ENCODE results near the gene BCAS3.
"Not testable (repeated sequence)": the region's sequence is repeated elsewhere in the genome, so short reads cannot be mapped to it uniquely, and the experiment has no call there.

BCAS3 gene

DNA sequence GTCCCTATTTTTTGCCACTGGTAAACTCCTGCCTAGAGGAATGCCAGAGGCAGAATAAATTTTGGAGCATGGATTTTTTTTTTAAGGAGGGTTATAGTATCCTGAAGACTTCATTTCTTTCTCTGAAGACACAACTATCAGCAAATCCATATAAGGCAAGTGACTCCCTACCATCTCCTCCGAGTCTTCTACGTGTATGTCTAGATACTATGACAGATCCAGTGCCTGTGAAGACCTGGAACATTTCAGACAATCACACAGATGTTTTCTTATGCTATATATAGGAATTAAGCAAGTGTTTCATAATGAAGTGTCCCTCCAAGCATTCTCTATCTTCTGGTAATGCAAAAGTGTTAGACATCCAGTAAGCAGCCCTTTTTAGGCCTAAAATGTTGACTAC, 466.5 kb downstream of the BCAS3 start:
- TF ChIP-seq, protein P1, sequence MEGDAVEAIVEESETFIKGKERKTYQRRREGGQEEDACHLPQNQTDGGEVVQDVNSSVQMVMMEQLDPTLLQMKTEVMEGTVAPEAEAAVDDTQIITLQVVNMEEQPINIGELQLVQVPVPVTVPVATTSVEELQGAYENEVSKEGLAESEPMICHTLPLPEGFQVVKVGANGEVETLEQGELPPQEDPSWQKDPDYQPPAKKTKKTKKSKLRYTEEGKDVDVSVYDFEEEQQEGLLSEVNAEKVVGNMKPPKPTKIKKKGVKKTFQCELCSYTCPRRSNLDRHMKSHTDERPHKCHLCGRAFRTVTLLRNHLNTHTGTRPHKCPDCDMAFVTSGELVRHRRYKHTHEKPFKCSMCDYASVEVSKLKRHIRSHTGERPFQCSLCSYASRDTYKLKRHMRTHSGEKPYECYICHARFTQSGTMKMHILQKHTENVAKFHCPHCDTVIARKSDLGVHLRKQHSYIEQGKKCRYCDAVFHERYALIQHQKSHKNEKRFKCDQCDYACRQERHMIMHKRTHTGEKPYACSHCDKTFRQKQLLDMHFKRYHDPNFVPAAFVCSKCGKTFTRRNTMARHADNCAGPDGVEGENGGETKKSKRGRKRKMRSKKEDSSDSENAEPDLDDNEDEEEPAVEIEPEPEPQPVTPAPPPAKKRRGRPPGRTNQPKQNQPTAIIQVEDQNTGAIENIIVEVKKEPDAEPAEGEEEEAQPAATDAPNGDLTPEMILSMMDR (IDR thresholded peaks at IDR 0.05), result no peak
- H3K9me3 ChIP-seq (ENCODE audit: control insufficient read depth, low read length), result no peaks in the 10 kb centered on the region
- H3K4me2 ChIP-seq (ENCODE audit: low read length), result no peak overlapping the region
- no peaks in the 10 kb centered on the region for H3K79me2 ChIP-seq
- H3K4me3 ChIP-seq (ENCODE audit: low read depth, low read length), result no peak overlapping the region
- H2AFZ ChIP-seq, result no peak overlapping the region
- no peaks in the 10 kb centered on the region for H3K36me3 ChIP-seq (ENCODE audit: control insufficient read depth, insufficient read depth, low read length)
- H3K27me3 ChIP-seq (ENCODE audit: control insufficient read depth, insufficient read depth, low read length), result no peaks in the 10 kb centered on the region
- no peak overlapping the region for H3K27ac ChIP-seq
- H3K9ac ChIP-seq, result no peak overlapping the region
- no peaks in the 10 kb centered on the region for H3K4me1 ChIP-seq

DNA sequence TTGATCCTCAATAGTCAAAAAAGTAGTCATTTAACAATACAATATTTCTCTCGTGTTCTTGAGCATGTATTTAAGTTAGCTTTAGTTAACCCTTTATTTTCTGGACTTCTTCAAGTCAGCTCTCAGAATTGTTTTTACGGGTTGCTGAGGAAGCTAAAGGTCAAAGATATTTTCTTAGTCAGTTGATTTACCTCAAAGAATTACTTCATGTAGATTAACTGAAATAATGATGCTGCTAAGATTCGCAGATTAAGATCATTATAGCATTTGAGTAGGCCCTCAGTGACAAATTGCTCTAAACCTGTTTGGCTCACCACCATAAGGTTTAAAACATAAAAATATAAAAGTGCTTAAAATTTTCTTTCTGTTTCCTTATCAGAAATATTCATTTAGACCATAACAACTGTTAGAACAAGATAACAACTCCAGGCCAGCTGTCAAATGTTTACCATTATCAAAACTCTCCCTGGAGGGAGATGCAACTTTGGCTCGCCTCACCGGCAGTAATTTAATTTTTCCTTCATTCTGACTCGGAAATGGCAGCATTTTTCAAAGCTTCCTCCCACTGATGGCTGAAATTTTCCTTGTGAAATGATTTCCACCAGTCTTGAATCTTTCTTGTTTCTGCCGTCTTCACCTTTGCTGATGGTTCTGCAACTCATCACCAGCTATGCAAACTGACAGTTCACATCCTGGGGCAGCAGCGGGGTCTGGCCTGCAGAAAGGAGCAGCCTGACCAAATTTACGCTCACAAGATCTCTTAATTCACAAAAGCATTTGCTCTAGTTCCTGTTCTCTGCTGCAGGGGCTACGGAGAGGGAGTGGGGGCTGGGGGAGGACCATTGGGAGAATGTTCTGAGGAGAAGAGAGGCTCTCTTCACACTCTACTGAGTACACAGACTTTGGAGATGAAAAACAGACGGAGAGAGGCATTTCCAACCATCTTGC, 467.2 kb downstream of the BCAS3 start:
- Histone ChIP-seq H2AFZ (no peak overlapping the region), H3K36me3 (ENCODE audit: control insufficient read depth, insufficient read depth, low read length) (no peaks in the 10 kb centered on the region), H3K4me2 (ENCODE audit: low read length) (no peak overlapping the region), H3K27ac (no peak overlapping the region), H3K27me3 (ENCODE audit: control insufficient read depth, insufficient read depth, low read length) (no peaks in the 10 kb centered on the region), H3K79me2 (no peaks in the 10 kb centered on the region), H3K4me3 (ENCODE audit: low read depth, low read length) (no peak overlapping the region), H3K9me3 (ENCODE audit: control insufficient read depth, low read length) (no peaks in the 10 kb centered on the region), H3K9ac (no peak overlapping the region), H3K4me1 (no peaks in the 10 kb centered on the region)
- TF ChIP-seq, protein P1 (IDR thresholded peaks at IDR 0.05), result no peak

DNA sequence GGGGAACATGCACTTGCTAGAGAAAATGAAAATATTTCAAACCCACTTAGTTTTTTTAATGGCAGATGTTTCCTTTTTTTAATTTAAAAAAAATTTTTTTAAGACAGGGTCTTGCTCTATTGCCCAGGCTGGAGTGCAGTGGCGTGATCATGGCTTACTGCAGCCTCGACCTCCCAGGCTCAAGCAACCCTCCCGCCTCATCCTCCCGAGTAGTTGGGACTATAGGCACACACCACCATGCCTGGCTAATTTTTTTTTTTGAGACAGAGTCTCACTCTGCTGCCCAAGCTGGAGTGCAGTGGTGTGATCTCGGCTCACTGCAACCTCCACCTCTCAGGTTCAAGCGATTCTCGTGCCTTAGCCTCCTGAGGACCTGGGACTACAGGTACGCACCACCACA, 469.2 kb downstream of the BCAS3 start:
- not testable (repeated sequence) for H3K27ac ChIP-seq; H3K4me3 ChIP-seq (ENCODE audit: low read depth, low read length); H3K4me2 ChIP-seq (ENCODE audit: low read length); H3K27me3 ChIP-seq (ENCODE audit: control insufficient read depth, insufficient read depth, low read length); H3K9me3 ChIP-seq (ENCODE audit: control insufficient read depth, low read length); H2AFZ ChIP-seq; H3K9ac ChIP-seq; H3K4me1 ChIP-seq; H3K79me2 ChIP-seq; H3K36me3 ChIP-seq (ENCODE audit: control insufficient read depth, insufficient read depth, low read length)

DNA sequence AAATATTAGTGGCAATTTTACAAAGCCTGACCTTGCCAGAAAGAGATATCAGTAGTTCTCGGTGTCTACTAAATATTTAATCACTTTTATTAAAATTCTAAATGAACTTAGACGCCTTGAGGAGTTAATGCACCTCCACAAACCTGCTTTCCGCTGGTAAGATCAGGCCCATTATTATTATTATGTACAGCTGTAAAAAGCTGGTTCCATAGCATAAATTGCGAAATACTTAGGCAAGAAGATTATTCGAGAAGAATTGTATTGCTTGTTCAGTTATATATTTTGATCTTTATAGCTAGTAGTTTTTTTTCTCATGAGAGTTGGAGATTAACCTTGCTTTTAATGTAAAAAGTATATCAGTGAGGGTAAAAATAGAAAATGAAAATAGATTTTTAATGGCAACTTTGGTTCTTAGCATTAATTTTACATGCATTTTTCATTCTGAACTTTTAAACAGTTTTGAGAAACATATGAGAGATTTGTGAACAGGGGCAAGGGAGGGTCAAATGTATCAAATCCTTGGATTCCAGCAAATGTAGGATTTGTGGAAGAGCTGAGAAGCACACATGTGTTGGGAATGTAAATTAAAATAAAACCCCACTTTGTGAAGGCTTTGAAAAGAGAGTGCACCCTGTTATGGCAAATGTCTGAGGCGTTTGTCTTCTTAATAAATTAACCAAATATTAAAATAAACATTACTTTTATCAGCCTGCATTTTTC, 471.6 kb downstream of the BCAS3 start:
- Histone ChIP-seq H3K4me2 (ENCODE audit: low read length) (no peak overlapping the region), H3K27me3 (ENCODE audit: control insufficient read depth, insufficient read depth, low read length) (no peaks in the 10 kb centered on the region), H2AFZ (no peak overlapping the region), H3K79me2 (no peaks in the 10 kb centered on the region), H3K36me3 (ENCODE audit: control insufficient read depth, insufficient read depth, low read length) (no peaks in the 10 kb centered on the region), H3K9me3 (ENCODE audit: control insufficient read depth, low read length) (no peaks in the 10 kb centered on the region), H3K4me3 (ENCODE audit: low read depth, low read length) (no peak overlapping the region), H3K27ac (no peak overlapping the region), H3K9ac (no peak overlapping the region), H3K4me1 (peaks cover 4% of the 10 kb centered on the region)
- TF ChIP-seq, protein P1 (IDR thresholded peaks at IDR 0.05), result no peak

DNA sequence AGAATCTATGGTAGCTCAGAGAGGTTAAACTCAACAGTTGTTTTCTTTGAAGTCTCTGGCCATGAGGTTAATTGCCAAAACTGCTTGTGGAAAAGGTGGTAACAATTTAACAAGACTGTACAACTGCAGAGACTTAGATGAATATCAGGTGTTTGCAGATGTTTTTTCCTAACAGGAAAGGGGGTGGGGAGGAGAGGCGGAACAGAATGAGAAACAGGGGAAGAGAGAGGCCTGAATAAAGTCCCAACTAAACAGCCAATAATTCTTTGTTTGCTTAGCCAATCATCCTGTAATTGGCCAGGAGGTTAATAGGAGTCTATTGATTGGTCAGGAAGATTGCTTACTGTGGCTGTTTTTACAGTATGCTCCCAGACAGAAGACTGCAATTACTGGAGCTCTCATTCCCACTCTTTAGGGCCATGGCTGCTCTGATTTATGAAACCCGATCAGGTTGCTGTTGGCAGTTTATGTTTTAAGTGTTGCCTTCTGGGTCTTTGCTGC, 472.3 kb downstream of the BCAS3 start:
- H2AFZ ChIP-seq, result no peak overlapping the region
- H3K9ac ChIP-seq, result no peak overlapping the region
- H3K4me1 ChIP-seq, result peaks cover 4% of the 10 kb centered on the region
- H3K9me3 ChIP-seq (ENCODE audit: control insufficient read depth, low read length), result no peaks in the 10 kb centered on the region
- H3K27ac ChIP-seq, result no peak overlapping the region
- H3K79me2 ChIP-seq, result no peaks in the 10 kb centered on the region
- no peaks in the 10 kb centered on the region for H3K27me3 ChIP-seq (ENCODE audit: control insufficient read depth, insufficient read depth, low read length)
- TF ChIP-seq, protein P1 (IDR thresholded peaks at IDR 0.05), result no peak
- no peaks in the 10 kb centered on the region for H3K36me3 ChIP-seq (ENCODE audit: control insufficient read depth, insufficient read depth, low read length)
- H3K4me3 ChIP-seq (ENCODE audit: low read depth, low read length), result no peak overlapping the region
- H3K4me2 ChIP-seq (ENCODE audit: low read length), result no peak overlapping the region
